Fibroblast of lung (primary cell): ENCODE results near the gene S100A14. TPM values are rescaled to one million over a fixed set of nuclear protein-coding genes. Genes with fewer than 3 reads are reported as not detected.
"Not testable (repeated sequence)": the region's sequence is repeated elsewhere in the genome, so short reads cannot be mapped to it uniquely, and the experiment has no call there.

Experiments
- DNase-seq, 2 donors: peaks; one replicate each; pipeline versions ENCODE4 v3.0.0 to v3.0.0-alpha.2; 2010; ENCODE audit warnings: low read depth in 2 of 2
- H2AFZ ChIP-seq: 2 replicates; pipeline ENCODE4 v1.5.1; 2012; ENCODE audit warnings: low read length, control low read depth, inconsistent platforms
- H3K27ac ChIP-seq: 2 replicates; pipeline ENCODE4 v1.5.1; 2011; ENCODE audit warnings: low read length, control low read depth; ENCODE audit not compliant: insufficient read depth
- H3K27me3 ChIP-seq: 2 replicates; pipeline ENCODE4 v1.5.1; 2011; ENCODE audit warnings: mild to moderate bottlenecking, low read length; ENCODE audit not compliant: control insufficient read depth, insufficient read depth
- H3K36me3 ChIP-seq: 2 replicates; pipeline ENCODE4 v1.5.1; 2011; ENCODE audit warnings: low read length; ENCODE audit not compliant: control insufficient read depth, insufficient read depth
- H3K4me1 ChIP-seq: 2 replicates; pipeline ENCODE4 v1.5.1; 2011; ENCODE audit warnings: low read length; ENCODE audit not compliant: control insufficient read depth, insufficient read depth; ENCODE audit errors: extremely low read depth
- H3K4me2 ChIP-seq: 2 replicates; pipeline ENCODE4 v1.5.1; 2011; ENCODE audit warnings: low read length, control low read depth; ENCODE audit not compliant: insufficient read depth; ENCODE audit errors: extremely low read depth
- H3K4me3 ChIP-seq, 4 experiments: fragments of 200-600 bp in 1 of 4; sonication (generic) in 1 of 4; replicated peaks in 1 of 4; 2 replicates each; pipeline ENCODE4 v1.5.1; 2011 to 2016; ENCODE audit warnings: low read length in 4 of 4, low read depth in 3 of 4, mild to moderate bottlenecking in 3 of 4, control low read depth in 2 of 4, inconsistent platforms in 1 of 4, mixed read lengths in 1 of 4; ENCODE audit not compliant: insufficient read depth in 1 of 4; ENCODE audit errors: control extremely low read depth in 1 of 4
- H3K79me2 ChIP-seq: 2 replicates; pipeline ENCODE4 v1.5.1; 2012; ENCODE audit warnings: mild to moderate bottlenecking, low read length, inconsistent platforms; ENCODE audit not compliant: control insufficient read depth, insufficient read depth
- H3K9ac ChIP-seq: 2 replicates; pipeline ENCODE4 v1.5.1; 2011; ENCODE audit warnings: mild to moderate bottlenecking, low read length, control low read depth; ENCODE audit not compliant: insufficient read depth
- H3K9me3 ChIP-seq: 2 replicates; pipeline ENCODE4 v1.5.1; 2012; ENCODE audit warnings: low read depth, low read length; ENCODE audit not compliant: control insufficient read depth, insufficient read depth
- H4K20me1 ChIP-seq: 2 replicates; pipeline ENCODE4 v1.5.1; 2011; ENCODE audit warnings: low read length; ENCODE audit not compliant: control insufficient read depth, insufficient read depth; ENCODE audit errors: extremely low read depth
- EZH2 ChIP-seq: IDR thresholded peaks from 2 replicates; pipeline ENCODE4 v1.5.1; 2012; ENCODE audit warnings: low read length, control low read depth, mild to moderate bottlenecking; ENCODE audit errors: missing control alignments
- polyA plus RNA-seq, 2 donors: library from polyadenylated mRNA; depleted of rRNA in 1 of 2; stranded (reverse) in 1 of 2; unstranded in 1 of 2; fragments of >200 nt; gene quantifications; 2 replicates each; pipeline ENCODE4 v1.2.1, GENCODE V29; 2011 to 2012; ENCODE audit warnings: missing spikeins in 1 of 2
- total RNA-seq: library from RNA; depleted of rRNA; stranded (reverse); fragments of >200 nt; gene quantifications from 2 replicates; pipeline ENCODE4 v1.2.1, GENCODE V29; 2014
- TF ChIP-seq, protein P1 (sequence below), 2 donors: IDR thresholded peaks in 1 of 2; conservative IDR thresholded peaks in 1 of 2; 1 replicate in 1 of 2; 2 replicates in 1 of 2; pipeline ENCODE4 v1.5.1; 2011 to 2012; ENCODE audit warnings: low read length in 2 of 2, control low read depth in 1 of 2, inconsistent platforms in 1 of 2, low read depth in 1 of 2, mild to moderate bottlenecking in 1 of 2

S100A14 gene
- total and polyA plus RNA-seq, 2 donors (not counting 1 experiment from before 2014, with no cell fraction given): 0.33 to 0.51 TPM

DNA sequence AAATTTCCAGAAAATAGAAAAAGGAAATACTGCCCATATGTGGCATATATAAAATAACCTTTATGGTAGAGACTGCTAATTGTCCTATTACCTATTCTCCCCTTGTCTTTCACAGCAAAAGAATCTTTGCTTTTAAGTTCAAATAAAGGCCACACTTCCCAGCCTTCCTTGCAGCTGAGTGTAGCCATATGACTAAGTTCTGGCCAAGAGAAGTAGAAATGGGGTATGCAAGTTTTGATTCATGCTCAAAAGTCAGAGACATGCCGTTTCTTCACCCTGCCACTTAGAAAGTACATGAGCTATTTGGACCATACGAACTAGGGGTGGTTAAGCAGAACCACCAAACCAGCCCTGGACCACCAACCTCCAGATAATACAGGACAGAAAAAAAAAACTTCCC, 32.1 kb downstream of the S100A14 start:
- H2AFZ ChIP-seq: no peak overlapping the region
- peak in 1 of 2 donors; percentile 58 for DNase-seq

DNA sequence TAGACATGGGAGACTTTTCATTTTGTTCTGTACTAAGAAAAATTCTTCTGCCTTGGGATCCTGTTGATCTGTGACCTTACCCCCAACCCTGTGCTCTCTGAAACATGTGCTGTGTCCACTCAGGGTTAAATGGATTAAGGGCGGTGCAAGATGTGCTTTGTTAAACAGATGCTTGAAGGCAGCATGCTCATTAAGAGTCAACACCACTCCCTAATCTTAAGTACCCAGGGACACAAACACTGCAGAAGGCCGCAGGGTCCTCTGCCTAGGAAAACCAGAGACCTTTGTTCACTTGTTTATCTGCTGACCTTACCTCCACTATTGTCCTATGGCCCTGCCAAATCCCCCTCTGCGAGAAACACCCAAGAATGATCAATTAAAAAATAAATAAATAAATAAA, 32.6 kb downstream of the S100A14 start:
- H3K79me2 ChIP-seq, H3K9ac ChIP-seq, H3K36me3 ChIP-seq, H3K4me1 ChIP-seq, H3K27me3 ChIP-seq, H3K4me3 ChIP-seq, H3K4me2 ChIP-seq, H3K9me3 ChIP-seq, H3K27ac ChIP-seq, DNase-seq, H4K20me1 ChIP-seq, H2AFZ ChIP-seq: not testable (repeated sequence)

More for the DNA sequence above, 32.1 kb downstream of the S100A14 start:
- H3K9ac ChIP-seq: no peak overlapping the region
- no peak overlapping the region for H3K4me2 ChIP-seq
- no peak overlapping the region for H3K27ac ChIP-seq
- H3K4me1 ChIP-seq: peaks cover 3% of the 10 kb centered on the region
- no peaks in the 10 kb centered on the region for H3K27me3 ChIP-seq
- H3K4me3 ChIP-seq: no peak overlapping the region
- H4K20me1 ChIP-seq: no peaks in the 10 kb centered on the region
- no peaks in the 10 kb centered on the region for H3K36me3 ChIP-seq
- H3K79me2 ChIP-seq: no peaks in the 10 kb centered on the region
- H3K9me3 ChIP-seq: no peaks in the 10 kb centered on the region
- TF ChIP-seq, protein P1, sequence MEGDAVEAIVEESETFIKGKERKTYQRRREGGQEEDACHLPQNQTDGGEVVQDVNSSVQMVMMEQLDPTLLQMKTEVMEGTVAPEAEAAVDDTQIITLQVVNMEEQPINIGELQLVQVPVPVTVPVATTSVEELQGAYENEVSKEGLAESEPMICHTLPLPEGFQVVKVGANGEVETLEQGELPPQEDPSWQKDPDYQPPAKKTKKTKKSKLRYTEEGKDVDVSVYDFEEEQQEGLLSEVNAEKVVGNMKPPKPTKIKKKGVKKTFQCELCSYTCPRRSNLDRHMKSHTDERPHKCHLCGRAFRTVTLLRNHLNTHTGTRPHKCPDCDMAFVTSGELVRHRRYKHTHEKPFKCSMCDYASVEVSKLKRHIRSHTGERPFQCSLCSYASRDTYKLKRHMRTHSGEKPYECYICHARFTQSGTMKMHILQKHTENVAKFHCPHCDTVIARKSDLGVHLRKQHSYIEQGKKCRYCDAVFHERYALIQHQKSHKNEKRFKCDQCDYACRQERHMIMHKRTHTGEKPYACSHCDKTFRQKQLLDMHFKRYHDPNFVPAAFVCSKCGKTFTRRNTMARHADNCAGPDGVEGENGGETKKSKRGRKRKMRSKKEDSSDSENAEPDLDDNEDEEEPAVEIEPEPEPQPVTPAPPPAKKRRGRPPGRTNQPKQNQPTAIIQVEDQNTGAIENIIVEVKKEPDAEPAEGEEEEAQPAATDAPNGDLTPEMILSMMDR (conservative IDR thresholded peaks at IDR 0.05 in 1 of 2, IDR thresholded peaks at IDR 0.05 in 1 of 2; ENCODE audit: low read depth in 1 of 2, low read length in 2 of 2): no peak
- no peak for TF ChIP-seq EZH2

DNA sequence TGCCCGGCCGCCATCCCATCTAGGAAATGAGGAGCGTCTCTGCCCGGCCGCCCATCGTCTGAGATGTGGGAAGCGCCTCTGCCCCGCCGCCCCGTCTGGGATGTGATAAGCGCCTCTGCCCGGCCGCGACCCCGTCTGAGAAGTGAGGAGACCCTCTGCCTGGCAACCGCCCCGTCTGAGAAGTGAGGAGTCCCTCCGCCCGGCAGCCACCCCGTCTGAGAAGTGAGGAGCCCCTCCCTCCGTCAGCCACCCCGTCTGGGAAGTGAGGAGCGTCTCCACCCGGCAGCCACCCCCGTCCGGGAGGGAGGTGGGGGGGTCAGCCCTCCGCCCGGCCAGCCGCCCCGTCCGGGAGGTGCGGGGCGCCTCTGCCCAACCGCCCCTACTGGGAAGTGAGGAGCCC, 33.3 kb downstream of the S100A14 start:
- not testable (repeated sequence) for H3K27ac ChIP-seq, H3K9ac ChIP-seq, H3K27me3 ChIP-seq, H2AFZ ChIP-seq, H3K36me3 ChIP-seq, H3K4me2 ChIP-seq, DNase-seq, H4K20me1 ChIP-seq, H3K9me3 ChIP-seq, H3K4me3 ChIP-seq, H3K79me2 ChIP-seq, H3K4me1 ChIP-seq

DNA sequence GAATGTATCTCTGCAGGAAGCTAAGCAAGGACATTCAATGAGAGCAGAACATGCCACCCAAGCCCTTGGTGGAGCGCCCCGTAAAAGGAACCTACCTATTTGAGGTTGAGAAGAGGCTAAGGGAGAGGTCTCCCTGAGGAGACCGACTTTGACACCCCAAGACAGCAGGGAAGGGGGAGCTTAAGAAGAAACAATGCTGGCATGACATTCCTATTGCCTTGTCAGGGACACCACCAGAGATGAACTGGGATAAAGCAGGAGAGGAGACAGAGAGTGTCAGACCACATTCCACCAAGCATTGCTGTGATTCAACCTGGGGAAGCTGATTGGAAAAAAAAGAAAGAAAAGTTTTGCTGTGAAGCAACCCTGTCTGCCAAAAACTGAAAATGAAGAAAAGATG, 37.2 kb downstream of the S100A14 start:
- DNase-seq: no peak

More for the DNA sequence above, 37.2 kb downstream of the S100A14 start:
- Histone ChIP-seq H2AFZ (peak overlapping the region; percentile 4), H3K79me2 (no peaks in the 10 kb centered on the region), H3K4me1 (peaks cover 11% of the 10 kb centered on the region), H4K20me1 (no peaks in the 10 kb centered on the region), H3K27me3 (no peaks in the 10 kb centered on the region), H3K9ac (no peak overlapping the region), H3K9me3 (no peaks in the 10 kb centered on the region), H3K4me3 (no peak overlapping the region), H3K27ac (no peak overlapping the region), H3K36me3 (no peaks in the 10 kb centered on the region), H3K4me2 (no peak overlapping the region)
- TF ChIP-seq EZH2: no peak
- TF ChIP-seq, protein P1 (conservative IDR thresholded peaks at IDR 0.05 in 1 of 2, IDR thresholded peaks at IDR 0.05 in 1 of 2; ENCODE audit: low read depth in 1 of 2, low read length in 2 of 2): no peak
